HG03575 (cell line): ENCODE measurements around the gene CD2AP.

Experiments used
- ATAC-seq: cut with Tn5 transposase; IDR thresholded peaks from one replicate; pipeline ENCODE4 v1.9.1; 2021; ENCODE audit not compliant: unreplicated experiment, insufficient number of reproducible peaks, low FRiP score; ENCODE audit errors: extremely low read depth

Gene CD2AP

GRCh38 chr6:47485491-47486135 lies 8.0 kb downstream of the CD2AP start:
- ATAC-seq, result no peak

DNA sequence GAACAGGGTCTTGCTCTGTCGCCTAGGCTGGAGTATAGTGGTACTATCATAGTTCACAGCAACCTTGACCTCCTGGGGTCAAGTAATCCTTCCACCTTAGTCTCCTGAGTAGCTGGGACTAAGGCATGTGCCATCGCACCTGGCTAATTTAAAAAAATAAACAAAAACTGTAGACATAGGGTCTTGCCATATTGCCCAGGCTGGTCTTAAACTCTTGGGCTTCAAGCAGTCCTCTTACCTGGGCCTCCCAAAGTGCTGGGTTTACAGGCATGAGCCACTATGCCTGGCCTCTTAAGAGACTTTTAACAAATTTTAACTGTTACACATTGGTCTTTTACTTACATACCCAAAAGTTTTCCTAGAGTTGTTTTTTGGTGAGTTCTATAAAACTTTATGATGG lies 12.4 kb downstream of the CD2AP start:
- ATAC-seq, result no peak

DNA sequence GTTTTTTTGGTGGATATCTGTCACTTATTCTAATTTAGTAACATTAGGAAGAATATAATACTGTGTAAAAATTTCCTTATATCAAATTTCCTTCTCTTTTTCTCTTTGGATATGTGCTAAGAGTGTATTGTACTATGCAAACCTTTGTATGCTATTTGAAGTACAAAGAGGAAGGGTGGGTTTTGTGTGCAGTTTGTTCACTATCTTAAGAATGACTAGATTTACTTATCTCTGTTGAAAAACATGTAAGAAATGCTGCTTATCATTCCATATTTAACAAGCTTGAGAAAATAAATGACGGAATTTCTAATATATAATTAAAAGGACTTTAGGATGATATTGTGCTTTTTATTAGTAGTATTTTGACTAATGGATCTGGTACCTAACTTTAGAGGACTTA lies 13.1 kb downstream of the CD2AP start:
- no peak for ATAC-seq

DNA sequence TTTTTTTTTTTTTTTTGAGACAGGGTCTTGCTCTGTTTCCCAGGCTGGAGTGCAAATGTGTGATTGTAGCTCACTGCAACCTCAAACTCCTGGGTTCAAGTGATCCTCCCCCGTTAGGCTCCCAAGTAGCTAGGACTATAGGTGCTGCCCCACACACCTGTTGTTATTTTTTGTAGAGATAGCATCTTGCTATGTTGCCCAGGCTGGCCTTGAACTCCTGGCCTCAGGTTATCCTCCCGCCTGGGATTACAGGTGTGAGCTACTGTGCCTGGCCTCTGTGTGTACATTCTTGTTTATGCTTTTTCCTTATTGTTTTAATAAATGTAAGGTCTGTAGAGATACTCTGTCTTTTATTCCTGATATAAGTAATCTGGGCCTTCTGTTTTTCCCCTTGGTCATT lies 14.8 kb downstream of the CD2AP start:
- no peak for ATAC-seq

DNA sequence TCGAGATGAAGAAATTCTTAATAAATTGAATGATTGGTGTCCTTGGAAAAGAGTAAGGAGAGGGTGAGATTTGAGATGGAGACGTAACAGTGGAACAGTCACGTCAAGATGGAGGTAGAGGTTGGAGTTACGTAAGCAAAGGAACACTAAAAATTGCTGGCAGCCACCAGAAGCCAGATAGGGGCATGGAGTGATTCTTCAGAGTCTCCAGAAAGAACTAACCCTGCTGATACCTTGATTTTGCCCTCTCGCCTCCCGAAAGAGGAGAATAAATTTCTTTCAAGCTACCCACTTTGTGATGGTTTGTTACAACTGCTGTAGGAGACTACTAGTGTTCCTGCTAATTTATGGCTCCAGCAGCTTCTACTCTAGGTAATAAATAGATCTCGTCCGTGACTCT lies 17.6 kb downstream of the CD2AP start:
- ATAC-seq, result no peak

DNA sequence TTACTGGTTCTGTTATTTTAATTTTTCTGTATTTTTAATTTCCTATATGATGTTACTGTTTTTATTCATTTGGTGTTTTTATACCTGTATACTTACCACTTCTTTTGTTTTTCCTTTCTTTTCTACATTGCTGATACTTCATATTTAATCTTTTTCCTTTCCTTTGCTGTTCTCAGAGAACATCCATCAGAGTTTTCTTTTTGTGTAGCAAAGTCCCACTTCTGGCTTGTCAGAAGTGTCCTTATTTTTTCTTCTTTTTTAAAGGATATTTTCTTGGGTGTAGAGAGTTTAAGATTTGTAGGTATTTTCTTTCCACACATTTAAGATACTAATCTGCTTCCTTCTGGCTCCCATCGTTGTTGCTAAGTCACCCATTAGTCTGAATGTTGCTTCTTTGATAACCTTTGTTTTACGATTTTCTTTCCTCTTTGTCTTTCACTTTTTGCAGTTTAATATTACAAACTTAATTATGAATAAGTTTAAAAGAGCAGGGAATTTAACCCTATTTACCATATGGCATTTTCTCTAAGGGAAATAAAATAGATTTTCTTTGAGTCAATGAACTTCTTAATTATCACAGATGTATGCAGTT lies 18.5 kb downstream of the CD2AP start:
- ATAC-seq, result no peak

DNA sequence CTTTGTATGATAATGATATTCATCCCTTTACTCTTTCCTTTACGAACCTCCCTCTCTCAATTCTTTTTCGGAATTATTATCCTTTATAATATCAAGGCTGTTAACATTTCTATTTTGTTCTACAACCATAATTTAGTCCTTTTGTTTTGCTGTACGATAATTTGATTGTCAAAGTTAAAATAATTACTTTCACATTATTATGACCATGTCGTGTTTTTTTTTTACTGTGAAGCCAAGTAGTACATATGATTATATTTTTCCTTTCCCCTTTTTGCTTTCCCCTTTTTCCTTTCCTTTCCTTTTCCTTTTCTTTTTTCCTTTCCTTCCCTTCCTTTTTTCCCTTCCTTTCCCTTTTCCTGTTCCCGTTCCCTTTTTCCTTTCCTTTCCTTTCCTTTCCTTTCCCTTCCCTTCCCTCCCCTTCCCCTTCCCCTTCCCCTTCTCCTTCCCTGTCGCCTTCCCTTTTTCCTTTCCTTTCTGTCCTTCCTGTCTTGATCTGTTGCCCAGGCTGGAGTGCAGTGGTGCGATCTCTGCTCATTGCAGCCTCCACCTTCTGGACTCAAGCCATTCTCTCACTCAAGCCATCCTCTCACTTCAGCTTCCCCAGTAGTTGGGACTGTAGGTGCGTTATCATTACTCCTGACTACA lies 19.5 kb downstream of the CD2AP start:
- no peak for ATAC-seq

GRCh38 chr6:47502920-47503319 lies 25.3 kb downstream of the CD2AP start:
- no peak for ATAC-seq

DNA sequence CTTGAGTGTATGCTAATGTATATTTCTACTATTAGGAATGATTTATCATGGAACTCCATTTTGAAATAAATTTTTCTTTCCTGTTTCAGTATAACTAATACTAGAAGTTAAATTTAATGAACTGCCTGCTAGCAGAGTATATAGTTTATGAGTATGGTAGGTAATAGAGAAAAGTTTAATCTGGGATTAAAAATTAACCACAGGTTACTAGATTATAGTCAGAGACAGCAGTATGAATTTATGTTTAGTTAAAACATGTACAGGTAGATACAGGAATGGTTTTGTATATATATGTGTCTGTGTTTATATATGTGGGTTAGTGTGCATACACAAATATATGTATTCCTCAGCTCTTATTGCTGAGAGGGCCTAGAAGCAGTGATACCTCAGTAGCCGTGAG lies 32.3 kb downstream of the CD2AP start:
- ATAC-seq, result no peak

- ATAC-seq, result no peak
Measured at GRCh38 chr6:47512872-47513271, 35.3 kb downstream of the CD2AP start.

DNA sequence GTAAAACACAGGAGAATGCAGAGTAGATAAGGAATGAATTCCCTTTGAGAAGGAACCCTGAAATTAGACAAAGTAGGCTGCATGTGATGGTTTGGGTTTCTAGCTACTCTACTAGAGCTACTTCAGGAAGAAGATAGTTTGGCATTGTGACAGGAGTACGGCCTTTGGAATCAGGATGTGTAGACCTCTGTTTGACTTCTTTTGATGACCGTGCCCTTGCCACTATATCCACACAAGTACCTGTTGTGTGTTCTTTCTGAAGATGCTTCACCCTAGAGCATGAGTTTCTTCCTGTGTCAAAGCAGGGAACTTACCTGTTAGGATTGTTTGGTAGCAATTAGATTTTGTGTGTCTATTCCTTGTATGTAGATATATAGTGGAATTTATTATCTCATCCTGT lies 41.7 kb downstream of the CD2AP start:
- no peak for ATAC-seq

- ATAC-seq, result no peak
Measured at GRCh38 chr6:47520282-47520681, 42.7 kb downstream of the CD2AP start.

- ATAC-seq, result no peak
Measured at GRCh38 chr6:47521961-47522360, 44.4 kb downstream of the CD2AP start.

- ATAC-seq, result no peak
Measured at GRCh38 chr6:47524136-47524845, 46.7 kb downstream of the CD2AP start.

DNA sequence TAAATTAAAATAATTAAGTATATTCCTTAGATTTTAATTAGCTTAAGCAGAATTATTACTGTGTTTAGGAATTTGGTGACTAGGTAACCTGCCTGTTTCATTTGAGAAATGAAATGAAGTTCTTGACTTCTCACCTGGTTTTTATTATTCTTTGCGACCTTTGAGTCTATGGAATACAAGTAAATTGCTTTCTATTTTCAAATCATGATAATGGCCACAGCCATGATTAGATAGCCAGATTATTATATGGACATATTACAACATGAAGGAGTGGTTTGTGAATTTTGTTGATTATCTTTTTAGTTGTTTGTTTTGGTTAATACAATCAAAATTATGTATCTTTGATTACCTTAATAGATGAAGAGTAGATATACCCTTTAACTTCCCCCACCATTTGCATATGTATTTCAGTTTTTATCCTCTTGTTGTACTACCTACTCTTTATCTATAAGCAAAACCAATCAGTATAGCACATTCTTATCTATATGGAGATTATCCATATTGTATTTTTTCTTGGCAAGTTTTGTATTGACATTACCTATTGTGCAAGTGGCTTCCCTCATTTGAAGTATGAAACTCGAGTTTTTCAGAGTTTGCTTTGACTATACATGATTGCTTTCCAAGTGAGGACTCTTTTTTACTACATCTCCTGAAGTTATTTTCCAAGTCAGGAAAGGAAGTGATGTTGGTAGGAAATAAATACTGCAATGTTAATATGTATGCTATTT lies 47.9 kb downstream of the CD2AP start:
- no peak for ATAC-seq

DNA sequence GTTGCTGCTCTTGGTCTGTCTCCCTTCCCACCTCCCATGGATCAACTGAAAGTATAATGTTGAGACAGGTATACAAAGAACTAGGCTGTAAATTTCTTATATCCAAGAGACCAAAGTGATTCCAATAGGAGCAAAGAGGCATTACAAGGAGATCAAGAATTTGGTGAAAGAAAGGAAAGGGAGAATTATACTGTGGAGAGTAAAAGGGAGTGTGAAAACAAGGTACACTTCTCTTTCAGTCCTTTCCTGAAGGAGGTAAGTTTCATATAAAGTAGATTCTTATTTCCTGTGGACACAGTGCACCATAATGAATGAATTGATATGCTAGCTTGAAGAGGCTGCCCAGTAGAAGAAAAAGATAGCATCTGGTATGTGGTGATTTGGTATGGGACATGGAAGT lies 49.7 kb downstream of the CD2AP start:
- no peak for ATAC-seq

DNA sequence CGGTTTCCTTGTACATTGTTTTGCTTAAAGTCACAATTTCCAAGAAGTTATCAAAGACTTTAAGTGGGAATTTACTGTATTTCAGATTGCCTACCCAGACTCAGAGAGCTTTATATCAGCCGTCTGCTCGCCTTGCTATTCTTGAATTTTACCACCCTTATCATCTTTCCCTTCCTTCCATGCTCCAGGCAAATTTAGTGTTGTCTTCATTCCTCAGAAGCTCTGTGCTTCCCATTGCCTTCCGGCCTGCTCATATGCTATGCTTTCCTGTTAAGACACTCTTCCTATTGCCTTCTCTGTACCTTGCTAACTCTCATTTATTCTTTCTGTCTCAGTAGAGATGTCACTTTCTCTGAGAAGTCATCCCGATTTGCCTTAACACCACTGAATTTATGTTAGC lies 52.1 kb downstream of the CD2AP start:
- ATAC-seq, result no peak

DNA sequence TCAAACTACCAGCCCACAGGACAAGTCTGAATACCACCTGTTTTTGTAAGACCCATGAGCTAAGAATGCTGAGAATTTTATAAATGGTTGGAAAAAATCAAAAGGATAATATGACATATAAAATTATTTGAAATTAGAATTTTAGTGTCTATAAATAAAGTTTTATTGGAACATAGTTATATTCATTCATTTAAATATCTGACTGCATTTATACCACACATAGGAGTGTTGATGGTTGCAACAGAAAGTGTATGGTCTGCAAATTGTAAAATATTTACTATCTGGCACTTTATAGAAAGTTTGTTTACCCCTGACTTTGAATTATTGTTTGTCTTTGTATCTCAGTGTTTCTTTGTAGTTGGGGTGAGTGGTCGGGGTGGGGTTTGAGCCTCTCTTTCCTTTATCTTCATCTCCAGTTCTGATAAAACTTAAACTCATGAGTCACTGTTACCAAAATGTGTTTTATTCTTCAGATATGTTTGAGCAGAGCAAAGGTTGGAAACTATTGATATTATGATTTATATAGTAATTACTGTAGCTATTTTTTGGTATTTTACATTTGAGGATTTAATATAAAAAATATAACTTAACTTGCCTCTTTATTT lies 55.5 kb downstream of the CD2AP start:
- ATAC-seq, result no peak

DNA sequence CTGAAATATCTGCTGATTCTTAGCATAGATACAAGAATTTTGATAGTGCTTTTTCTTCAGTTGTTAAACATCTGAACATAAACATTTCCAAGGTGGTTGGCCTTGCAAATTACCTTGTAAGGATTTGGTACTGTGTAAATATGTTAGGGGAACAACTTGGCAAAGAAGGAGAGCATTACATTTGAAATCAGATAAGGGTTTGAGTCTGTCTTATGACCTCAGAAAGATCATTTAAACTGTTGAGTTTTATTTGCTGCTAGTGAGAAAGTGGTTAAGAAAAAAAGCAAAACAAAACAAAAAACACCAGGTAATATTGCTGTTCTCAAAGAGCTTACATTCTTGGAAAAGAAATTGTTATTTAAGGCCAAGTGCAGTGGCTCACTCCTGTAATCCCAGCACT lies 56.5 kb downstream of the CD2AP start:
- no peak for ATAC-seq
